IPS-18a (cell line): ENCODE data around the gene TBC1D16.

Experiments used
- H3K27ac ChIP-seq: one replicate; pipeline ENCODE4 v1.5.1; 2013; ENCODE audit warnings: low read length
- H3K27me3 ChIP-seq: one replicate; pipeline ENCODE4 v1.6.1; 2013; ENCODE audit warnings: mild to moderate bottlenecking, low read length; ENCODE audit not compliant: control insufficient read depth, insufficient read depth
- H3K36me3 ChIP-seq: one replicate; pipeline ENCODE4 v1.6.1; 2013; ENCODE audit warnings: low read depth, low read length; ENCODE audit not compliant: control insufficient read depth
- H3K4me1 ChIP-seq: one replicate; pipeline ENCODE4 v1.6.1; 2013; ENCODE audit warnings: low read depth, low read length; ENCODE audit not compliant: control insufficient read depth
- H3K4me3 ChIP-seq: one replicate; pipeline ENCODE4 v1.5.1; 2013; ENCODE audit warnings: low read length
- H3K9ac ChIP-seq: one replicate; pipeline ENCODE4 v1.6.1; 2013; ENCODE audit warnings: mild to moderate bottlenecking, low read length, moderate library complexity
- H3K9me3 ChIP-seq: one replicate; pipeline ENCODE4 v1.6.1; 2013; ENCODE audit warnings: low read depth, low read length; ENCODE audit not compliant: control insufficient read depth

The TBC1D16 gene

DNA sequence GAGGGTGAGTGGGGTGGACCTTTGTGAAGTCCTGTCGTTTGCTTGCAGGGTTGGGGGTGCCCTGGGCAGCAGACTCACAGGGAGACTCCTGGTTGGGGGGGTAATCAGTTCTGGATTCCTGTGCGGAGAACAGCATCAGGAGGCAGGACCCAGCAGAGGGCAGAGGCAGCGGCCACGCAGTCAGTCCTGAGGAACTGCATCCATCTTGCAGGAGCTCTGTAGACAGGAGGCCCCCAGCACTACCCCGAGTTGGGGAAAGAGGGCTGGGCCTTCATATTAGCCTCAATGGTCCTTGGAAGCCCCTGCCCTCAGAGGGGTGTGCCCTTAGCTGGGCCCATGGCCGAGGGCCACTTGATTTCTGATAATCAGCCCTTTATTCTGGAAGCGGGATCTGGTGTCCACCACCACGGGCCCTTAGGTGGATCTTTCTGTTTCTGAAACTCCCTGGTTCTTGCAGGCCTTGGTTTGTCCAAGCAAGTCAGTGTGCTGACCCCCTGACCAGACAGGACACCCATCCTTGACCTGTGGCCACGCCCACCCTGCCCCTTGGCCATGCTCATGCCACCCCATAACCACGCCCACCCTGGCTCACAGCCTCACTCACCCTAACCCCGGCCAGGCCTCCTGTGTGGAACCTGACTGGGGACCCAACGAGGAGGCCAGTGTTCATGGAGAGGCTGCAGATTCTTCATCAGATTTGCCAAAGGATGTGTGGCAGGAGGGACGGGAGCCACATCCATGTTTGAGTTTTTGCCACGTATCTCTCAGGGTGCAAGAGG is 122.9 kb downstream of the TBC1D16 start:
- no peaks in the 10 kb centered on the region for H3K9me3 ChIP-seq
- no peaks in the 10 kb centered on the region for H3K4me1 ChIP-seq
- no peak overlapping the region for H3K27ac ChIP-seq
- H3K27me3 ChIP-seq, result no peaks in the 10 kb centered on the region
- no peak overlapping the region for H3K9ac ChIP-seq
- no peak overlapping the region for H3K4me3 ChIP-seq
- no peaks in the 10 kb centered on the region for H3K36me3 ChIP-seq

DNA sequence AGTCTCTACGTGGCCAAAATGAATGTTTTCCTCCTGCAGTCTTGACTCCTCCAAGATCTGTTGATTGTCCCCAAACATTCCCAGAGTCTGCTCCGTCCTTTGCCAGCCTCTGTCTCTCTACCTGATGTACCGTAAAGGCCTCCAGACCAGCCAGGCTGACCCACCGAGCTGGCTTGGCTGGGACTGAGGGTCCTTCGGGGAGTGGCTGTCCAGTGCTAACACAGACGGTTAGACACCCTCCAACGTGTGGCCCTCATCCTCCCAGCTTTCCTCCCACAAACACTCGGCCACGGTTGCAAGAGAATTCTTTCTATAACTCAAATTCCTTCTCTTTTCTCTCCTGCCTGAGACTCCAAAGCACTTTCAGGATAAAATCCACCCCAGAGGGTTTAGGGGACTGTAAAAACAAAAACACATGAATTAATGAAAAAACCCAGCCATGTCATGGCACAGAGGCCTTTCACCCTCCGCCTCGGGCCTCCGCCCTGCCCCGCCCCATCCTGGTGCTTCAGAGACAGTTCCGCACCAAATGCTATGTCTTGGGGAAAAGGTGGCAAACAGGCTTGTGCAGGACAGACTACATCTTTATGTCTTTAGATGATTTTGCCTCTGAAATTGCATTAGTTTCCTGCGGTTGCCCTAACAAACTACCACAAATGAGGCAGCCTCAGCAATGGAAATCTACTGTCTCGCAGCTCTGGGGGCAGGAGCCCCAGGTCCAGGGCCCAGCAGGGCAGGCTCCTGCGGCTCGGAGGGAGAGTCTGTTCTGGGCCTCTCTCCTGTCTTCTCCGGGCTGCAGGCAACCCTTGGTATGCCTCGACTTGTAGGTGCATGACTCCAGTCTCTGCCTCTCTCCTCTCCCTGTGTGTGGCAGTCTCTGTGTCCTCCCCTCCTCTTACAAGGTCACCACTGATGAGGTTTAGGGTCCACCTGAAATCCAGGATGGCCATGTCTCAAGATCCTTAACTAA is 124.0 kb downstream of the TBC1D16 start:
- H3K27me3 ChIP-seq, result no peaks in the 10 kb centered on the region
- H3K27ac ChIP-seq, result no peak overlapping the region
- no peak overlapping the region for H3K9ac ChIP-seq
- no peak overlapping the region for H3K4me3 ChIP-seq
- H3K36me3 ChIP-seq, result no peaks in the 10 kb centered on the region
- no peaks in the 10 kb centered on the region for H3K9me3 ChIP-seq
- no peaks in the 10 kb centered on the region for H3K4me1 ChIP-seq

DNA sequence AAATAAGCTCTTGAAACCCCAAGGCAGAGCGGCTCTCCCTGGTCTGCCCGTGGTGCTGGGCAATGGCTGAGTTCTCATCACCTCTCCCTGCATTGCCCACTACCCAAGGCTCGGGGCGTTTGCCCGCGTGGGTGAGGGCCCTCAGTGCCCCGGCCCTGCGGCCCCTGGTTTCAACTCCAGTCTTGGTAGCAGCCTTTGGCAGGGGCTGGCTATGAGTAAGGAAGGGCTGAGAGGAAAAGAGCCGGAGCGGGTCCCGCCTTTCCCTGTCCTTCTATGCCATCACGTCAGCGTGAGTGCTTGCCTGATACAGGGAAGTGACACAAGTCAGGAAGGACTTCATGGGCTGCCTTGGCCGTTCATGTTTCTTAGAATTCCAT is 124.7 kb downstream of the TBC1D16 start:
- Histone ChIP-seq H3K27me3 (no peaks in the 10 kb centered on the region), H3K36me3 (no peaks in the 10 kb centered on the region), H3K4me3 (no peak overlapping the region)

DNA sequence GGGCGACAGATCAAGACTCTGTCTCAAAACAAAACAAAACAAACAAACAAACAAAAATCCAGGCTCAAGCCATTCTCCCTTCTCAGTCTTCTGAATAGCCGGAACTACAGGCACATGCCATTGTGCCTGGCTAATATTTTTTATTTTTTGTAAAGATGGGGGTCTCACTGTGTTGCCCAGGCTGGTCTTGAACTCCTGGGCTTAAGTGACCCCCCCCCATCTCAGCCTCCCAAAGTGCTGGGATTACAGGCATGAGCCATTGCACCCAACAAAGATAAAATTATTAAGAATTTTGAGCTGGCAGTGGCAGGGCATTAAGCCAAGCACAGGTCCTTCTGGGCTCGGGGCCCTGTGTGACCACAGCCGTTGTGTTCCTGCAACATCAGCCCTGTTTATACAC is 126.6 kb downstream of the TBC1D16 start:
- Histone ChIP-seq H3K9ac (no peak overlapping the region), H3K27ac (no peak overlapping the region), H3K4me3 (no peak overlapping the region), H3K4me1 (no peaks in the 10 kb centered on the region), H3K36me3 (no peaks in the 10 kb centered on the region), H3K9me3 (no peaks in the 10 kb centered on the region), H3K27me3 (no peaks in the 10 kb centered on the region)

More for the DNA sequence above, 124.7 kb downstream of the TBC1D16 start:
- Histone ChIP-seq H3K4me1 (no peaks in the 10 kb centered on the region), H3K27ac (no peak overlapping the region), H3K9me3 (no peaks in the 10 kb centered on the region), H3K9ac (no peak overlapping the region)

DNA sequence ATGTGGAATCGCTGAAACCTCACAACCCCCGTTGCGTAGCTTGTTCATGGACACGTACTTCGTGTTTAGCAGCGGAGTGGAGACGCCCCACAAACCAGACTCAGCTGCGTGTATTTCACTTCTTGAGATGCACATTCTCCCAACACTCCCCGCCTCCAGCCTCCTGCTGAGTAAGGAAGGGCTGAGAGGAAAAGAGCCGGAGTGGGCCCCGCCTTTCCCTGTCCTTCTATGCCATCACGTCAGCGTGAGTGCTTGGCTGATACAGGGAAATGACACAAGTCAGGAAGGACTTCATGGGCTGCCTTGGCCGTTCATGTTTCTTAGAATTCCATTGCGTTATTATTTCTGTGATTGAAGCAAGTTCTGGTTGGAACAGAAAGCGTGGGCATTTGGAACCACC is 127.8 kb downstream of the TBC1D16 start:
- Histone ChIP-seq H3K36me3 (no peaks in the 10 kb centered on the region), H3K9me3 (no peaks in the 10 kb centered on the region), H3K27me3 (no peaks in the 10 kb centered on the region), H3K27ac (no peak overlapping the region), H3K9ac (no peak overlapping the region), H3K4me1 (no peaks in the 10 kb centered on the region), H3K4me3 (no peak overlapping the region)

DNA sequence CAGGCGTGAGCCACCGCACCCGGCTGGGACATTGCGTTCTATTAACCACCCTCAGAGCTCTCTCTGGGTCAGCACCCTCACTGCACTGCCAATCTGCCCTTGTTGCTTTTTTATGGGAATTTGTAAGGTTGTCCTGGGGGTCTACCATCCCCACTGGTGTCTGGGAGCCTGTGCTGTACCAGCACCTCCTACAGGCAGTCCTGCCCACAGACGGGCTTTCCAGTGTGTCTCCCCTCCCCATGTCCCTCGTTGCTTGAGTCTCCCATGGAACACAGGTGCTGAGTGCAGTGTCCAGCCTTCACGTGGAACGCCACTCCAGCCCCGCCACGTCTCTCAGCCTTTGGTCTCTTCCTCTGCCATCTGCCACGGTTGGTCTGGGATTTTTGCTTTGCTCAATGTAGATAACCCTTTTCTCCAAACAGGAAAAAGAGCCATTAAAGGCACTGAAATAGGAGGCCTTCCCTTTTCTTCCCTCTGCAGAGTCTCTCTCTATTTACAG is 128.4 kb downstream of the TBC1D16 start:
- H3K36me3 ChIP-seq, result no peaks in the 10 kb centered on the region
- H3K9ac ChIP-seq, result no peak overlapping the region

DNA sequence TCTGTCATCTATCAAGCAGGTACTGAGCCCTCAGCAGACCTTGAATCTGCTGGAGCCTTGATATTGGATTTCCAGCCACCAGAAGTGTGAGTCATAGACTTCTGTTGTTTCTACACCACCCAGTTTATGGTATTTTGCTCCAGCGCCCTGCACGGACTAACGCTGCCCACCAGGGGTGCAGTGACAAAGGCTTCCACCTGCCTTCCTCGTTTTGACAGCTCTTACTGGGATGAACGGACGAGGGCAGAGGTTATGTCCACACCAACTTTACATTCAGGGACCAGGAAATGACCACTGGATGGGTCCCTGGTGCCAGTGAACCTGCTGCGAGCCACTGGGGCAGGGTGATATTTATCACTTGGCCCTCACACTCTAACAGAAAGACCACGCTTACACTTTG is 129.8 kb downstream of the TBC1D16 start:
- no peak overlapping the region for H3K4me3 ChIP-seq
- no peaks in the 10 kb centered on the region for H3K4me1 ChIP-seq
- H3K27ac ChIP-seq, result no peak overlapping the region
- H3K9me3 ChIP-seq, result no peaks in the 10 kb centered on the region
- no peaks in the 10 kb centered on the region for H3K36me3 ChIP-seq
- H3K27me3 ChIP-seq, result no peaks in the 10 kb centered on the region
- no peak overlapping the region for H3K9ac ChIP-seq

More for the DNA sequence above, 128.4 kb downstream of the TBC1D16 start:
- Histone ChIP-seq H3K27me3 (no peaks in the 10 kb centered on the region), H3K4me3 (no peak overlapping the region), H3K9me3 (no peaks in the 10 kb centered on the region), H3K27ac (no peak overlapping the region), H3K4me1 (no peaks in the 10 kb centered on the region)

DNA sequence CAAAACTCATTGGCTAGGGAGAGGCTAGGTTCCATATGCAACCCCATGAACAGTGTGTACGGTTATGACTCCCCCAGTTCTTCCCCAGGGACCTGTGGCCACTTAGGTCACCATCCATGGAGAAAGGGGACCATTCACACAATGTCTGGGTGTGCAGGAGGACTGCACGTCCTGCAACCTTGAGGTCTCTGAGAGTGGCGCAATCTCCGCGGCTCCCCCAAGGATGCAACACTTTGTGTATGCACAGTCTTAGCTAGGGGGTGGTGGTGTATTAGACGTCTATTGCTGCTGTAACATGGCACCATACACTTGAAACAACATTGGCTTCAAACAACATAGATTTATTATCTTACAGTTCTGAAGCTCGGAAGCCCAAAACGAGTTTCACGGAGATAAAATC is 130.8 kb downstream of the TBC1D16 start:
- Histone ChIP-seq H3K4me3 (no peak overlapping the region), H3K4me1 (no peaks in the 10 kb centered on the region), H3K9me3 (no peaks in the 10 kb centered on the region), H3K9ac (no peak overlapping the region), H3K27me3 (no peaks in the 10 kb centered on the region), H3K27ac (no peak overlapping the region), H3K36me3 (no peaks in the 10 kb centered on the region)

DNA sequence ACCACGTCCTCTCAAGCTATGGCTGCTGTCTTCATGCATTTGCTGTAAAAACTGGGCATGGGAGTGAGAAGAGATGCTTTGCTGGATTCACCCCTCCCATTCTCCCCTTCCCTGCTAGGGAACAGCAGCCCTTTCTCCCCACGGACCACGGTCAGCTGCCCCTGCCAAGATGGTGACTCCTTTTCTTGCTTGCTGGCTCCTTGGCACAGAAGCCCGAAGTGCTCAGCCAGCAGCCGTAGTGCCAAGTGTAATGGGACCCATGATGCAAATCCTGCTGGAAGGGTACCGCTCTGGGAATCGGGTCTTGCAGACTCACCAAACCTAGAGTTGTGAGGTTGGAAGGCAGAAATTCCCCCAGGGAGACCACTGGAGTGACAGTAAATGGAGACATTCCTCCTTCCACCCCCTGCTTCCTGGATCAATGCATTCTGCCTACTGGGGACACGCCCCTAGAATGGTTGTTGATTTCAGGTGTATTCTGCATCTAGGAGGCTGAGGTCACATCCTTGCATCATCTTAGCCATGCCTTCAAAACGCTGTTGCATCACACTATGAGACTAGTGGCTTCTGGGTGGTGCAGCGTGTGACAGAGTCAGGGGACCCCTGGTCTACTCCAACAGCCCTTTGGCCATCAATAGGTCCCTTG is 133.4 kb downstream of the TBC1D16 start:
- Histone ChIP-seq H3K36me3 (no peaks in the 10 kb centered on the region), H3K27ac (no peak overlapping the region), H3K4me1 (no peaks in the 10 kb centered on the region), H3K9ac (no peak overlapping the region), H3K4me3 (no peak overlapping the region), H3K27me3 (no peaks in the 10 kb centered on the region), H3K9me3 (no peaks in the 10 kb centered on the region)

DNA sequence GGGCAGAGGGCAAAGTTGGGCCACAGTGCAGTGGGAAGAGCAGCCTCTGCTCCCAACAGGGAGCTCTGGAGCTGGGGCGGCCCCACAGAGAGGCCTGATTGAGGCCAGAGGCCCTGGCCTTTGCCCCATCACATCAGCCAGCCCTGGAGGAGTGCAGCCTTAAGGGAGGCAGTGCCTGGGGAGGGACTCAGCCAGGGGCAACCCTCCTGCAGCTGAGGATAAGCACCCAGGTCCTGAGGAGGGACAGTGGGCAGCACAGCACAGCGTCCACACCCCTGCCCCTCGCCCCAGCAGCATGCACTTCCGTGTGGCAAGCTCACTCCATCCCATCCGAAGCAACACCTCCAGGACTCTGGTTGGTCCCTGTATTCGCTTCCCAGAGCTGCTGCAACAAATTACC is 134.5 kb downstream of the TBC1D16 start:
- Histone ChIP-seq H3K27ac (no peak overlapping the region), H3K9ac (no peak overlapping the region), H3K4me1 (no peaks in the 10 kb centered on the region), H3K36me3 (no peaks in the 10 kb centered on the region), H3K9me3 (no peaks in the 10 kb centered on the region), H3K27me3 (no peaks in the 10 kb centered on the region), H3K4me3 (no peak overlapping the region)

DNA sequence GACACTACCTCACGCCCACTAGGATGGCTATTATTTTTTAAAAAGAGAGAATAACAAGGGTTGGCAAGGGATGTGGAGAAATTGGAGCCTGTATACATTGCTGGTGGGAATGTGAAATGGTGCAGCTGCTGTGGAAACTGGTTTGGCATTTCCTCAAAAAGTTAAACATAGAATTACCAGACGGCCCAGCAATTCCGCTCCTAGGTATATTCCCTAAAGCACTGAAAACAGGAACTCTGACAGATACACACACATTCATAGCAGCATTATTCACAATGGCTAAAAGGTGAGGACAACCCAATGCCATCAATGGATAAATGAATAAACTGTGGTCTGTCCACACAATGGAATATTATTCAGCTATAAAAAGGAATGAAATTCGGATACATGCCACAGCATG is 136.1 kb downstream of the TBC1D16 start:
- Histone ChIP-seq H3K4me1 (no peaks in the 10 kb centered on the region), H3K27me3 (no peaks in the 10 kb centered on the region), H3K36me3 (no peaks in the 10 kb centered on the region), H3K9ac (no peak overlapping the region), H3K9me3 (no peaks in the 10 kb centered on the region), H3K4me3 (no peak overlapping the region), H3K27ac (no peak overlapping the region)
